GM12875 (cell line): ENCODE results near the gene SRRM5.
"Not testable (repeated sequence)": the region's sequence is repeated elsewhere in the genome, so short reads cannot be mapped to it uniquely, and the experiment has no call there.

Experiments
- H3K4me3 ChIP-seq: one replicate; pipeline ENCODE4 v1.5.1; 2011; ENCODE audit warnings: low read depth, low read length, control low read depth
- TF ChIP-seq, protein P1 (sequence below): IDR thresholded peaks from 2 replicates; pipeline ENCODE4 v1.5.1; 2011; ENCODE audit warnings: low read depth, mild to moderate bottlenecking, control low read depth, inconsistent platforms, low read length, moderate library complexity, borderline replicate concordance; ENCODE audit not compliant: insufficient read depth

Gene SRRM5

DNA sequence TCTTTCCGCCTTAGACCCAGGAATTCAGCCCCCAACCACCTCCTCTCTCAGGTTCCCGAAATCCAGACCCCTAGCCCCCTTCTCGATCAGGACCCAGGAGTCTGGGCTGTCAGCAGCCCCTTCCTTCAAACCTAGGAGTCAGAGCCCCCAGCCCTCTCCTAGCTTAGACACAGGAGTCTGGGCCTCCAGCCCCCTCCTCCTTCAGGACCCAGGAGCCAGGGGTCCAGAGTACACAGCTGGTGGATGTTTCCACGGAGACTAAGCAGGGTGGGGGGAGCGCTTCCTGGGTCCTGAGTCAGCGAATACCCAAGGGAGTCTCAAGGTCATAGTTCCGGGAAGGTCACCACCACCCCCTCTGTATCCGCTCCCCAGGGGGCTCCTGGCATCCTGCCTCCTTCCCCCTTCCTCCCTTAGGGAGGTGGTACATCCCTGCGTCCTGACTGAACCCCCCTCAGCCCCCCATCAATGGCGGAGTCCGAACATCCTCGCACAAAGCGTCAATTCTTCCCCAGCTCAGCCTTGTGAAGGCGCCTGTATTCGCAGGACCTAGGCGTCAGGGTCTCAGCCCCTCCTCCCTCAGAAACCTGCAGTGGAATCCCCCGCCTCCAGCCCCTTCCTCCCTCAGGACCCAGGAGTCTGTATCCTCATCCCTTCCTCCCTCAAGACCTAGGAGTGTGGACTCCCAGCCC is 23.1 kb downstream of the SRRM5 start:
- no peak overlapping the region for H3K4me3 ChIP-seq

GRCh38 chr19:43635561-43635940 is 23.7 kb downstream of the SRRM5 start:
- H3K4me3 ChIP-seq = not testable (repeated sequence)

More for the DNA sequence above, 23.1 kb downstream of the SRRM5 start:
- TF ChIP-seq, protein P1, sequence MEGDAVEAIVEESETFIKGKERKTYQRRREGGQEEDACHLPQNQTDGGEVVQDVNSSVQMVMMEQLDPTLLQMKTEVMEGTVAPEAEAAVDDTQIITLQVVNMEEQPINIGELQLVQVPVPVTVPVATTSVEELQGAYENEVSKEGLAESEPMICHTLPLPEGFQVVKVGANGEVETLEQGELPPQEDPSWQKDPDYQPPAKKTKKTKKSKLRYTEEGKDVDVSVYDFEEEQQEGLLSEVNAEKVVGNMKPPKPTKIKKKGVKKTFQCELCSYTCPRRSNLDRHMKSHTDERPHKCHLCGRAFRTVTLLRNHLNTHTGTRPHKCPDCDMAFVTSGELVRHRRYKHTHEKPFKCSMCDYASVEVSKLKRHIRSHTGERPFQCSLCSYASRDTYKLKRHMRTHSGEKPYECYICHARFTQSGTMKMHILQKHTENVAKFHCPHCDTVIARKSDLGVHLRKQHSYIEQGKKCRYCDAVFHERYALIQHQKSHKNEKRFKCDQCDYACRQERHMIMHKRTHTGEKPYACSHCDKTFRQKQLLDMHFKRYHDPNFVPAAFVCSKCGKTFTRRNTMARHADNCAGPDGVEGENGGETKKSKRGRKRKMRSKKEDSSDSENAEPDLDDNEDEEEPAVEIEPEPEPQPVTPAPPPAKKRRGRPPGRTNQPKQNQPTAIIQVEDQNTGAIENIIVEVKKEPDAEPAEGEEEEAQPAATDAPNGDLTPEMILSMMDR = no peak

DNA sequence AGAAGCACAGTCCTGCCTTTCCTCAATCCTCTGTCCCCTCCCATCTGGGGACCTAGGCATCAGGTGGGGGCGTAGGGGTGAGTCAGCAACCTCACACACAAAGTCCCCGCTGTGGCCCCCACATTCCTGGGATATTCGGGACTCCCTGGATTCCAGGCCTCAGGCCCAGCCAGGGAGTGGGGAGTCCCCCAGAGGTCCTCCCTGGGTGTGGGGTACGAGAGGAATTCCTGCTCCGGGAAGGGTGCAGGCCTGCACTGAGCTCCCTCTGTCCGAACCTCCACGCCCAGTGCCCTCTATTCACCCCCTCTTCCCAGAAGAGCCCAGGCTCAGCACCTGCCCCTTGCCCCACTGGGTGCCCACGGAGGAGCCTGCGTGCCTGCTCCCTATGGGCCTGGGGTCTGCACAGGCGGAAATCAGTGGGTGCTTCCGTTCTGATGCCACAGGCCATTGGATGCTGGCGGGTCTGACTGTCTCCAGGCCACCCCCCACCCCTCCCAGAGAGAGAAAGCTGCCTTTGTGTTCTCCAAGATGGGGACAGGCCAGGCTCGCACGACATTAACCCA is 24.3 kb downstream of the SRRM5 start:
- no peak overlapping the region for H3K4me3 ChIP-seq
- TF ChIP-seq, protein P1 = no peak

DNA sequence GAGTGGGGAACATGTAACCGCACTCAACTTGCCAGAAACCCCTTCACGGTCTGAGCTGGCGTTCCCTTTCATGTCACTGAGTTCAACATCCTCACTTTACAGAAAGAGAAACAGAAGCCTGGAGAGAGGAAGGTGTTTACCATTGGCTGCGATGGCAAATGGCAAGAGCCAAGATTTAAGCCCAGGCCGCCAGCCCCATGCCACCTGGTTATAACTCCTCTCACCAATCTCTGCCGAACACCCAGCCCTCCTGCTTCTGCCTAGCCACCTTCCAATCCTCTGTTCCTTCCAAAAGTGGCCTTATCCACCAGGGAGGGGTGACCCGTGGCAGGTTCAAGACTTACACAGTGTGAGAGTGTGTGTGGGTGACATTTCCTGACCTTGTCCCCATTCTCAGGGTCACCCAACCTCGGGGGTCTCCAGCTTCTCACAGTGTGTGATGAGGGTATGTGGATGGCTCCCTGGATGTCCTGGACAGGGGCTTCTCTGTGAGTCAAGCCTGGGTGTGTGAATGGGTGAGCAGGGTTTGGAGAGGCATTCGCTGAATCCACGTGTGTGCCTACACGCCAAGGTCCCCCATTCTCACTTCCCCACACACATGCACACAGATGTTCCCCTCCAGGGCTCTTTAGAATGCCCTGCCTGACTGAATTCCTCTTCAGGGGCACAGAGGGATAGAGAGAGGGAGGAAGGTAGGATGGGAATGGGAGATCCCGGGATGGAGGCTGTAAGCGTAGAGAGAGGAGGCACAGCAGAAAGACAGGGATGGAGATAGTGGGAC is 26.5 kb downstream of the SRRM5 start:
- TF ChIP-seq, protein P1 = no peak
- H3K4me3 ChIP-seq = no peak overlapping the region

GRCh38 chr19:43638995-43639518 is 27.2 kb downstream of the SRRM5 start:
- TF ChIP-seq, protein P1 = no peak
- no peak overlapping the region for H3K4me3 ChIP-seq

- H3K4me3 ChIP-seq = no peak within 1 kb of the TSS
- TF ChIP-seq, protein P1 = no peak
Measured at GRCh38 chr19:43639519-43640423, 27.9 kb downstream of the SRRM5 start, which contains the start of gene CADM4. CADM4 (minus strand) TSS chr19:43639850; CDS start chr19:43639790, 60 bp downstream.

DNA sequence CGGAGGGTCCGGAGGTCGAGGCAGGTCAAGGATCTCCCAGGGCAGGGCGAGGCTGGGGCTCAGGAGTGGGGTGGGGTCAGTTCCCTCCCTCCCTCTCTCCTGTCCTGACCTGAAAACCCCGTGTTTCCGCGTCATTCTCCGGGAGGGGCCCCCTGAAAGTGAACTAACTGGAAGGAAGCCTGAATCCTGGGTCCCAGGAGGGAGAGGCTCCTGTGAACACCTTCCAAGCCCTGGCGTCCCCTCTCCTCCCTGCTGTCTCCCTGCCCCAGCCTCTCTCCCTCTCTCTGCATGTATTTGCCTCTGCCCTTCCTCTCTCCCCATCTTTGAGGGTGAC is 28.5 kb downstream of the SRRM5 start:
- no peak overlapping the region for H3K4me3 ChIP-seq
- TF ChIP-seq, protein P1 = no peak
